Motor neuron (in vitro differentiated cells): ENCODE measurements around the gene AMT. TPM values are rescaled to one million over a fixed set of nuclear protein-coding genes. Genes with fewer than 3 reads are reported as not detected.

ENCODE experiments used
- ATAC-seq, 8 experiments: fragments of 200-7000 bp; cut with Tn5 transposase; replicated peaks in 6 of 8; 2 replicates each; pipeline ENCODE4 v1.8.0; 2021; ENCODE audit warnings: mild to moderate bottlenecking in 8 of 8, moderate library complexity in 8 of 8
- H3K27ac ChIP-seq, 2 donors: fragments of 250-450 bp; sonication (Bioruptor Pico); 2 replicates each; pipeline ENCODE4 v1.9.0; 2021; ENCODE audit warnings: antibody characterized with exemption in 2 of 2, mild to moderate bottlenecking in 2 of 2, moderate library complexity in 1 of 2
- H3K4me1 ChIP-seq, 2 donors: fragments of 250-450 bp; sonication (Bioruptor Pico); replicated peaks in 1 of 2; 2 replicates each; pipeline ENCODE4 v1.6.1; 2021; ENCODE audit warnings: antibody characterized with exemption in 2 of 2, mild to moderate bottlenecking in 2 of 2, moderate library complexity in 1 of 2
- H3K4me3 ChIP-seq, 5 donors: fragments of 250-450 bp; sonication (Bioruptor Pico); 2 replicates each; pipeline ENCODE4 v1.9.0; 2021; ENCODE audit warnings: antibody characterized with exemption in 5 of 5, mild to moderate bottlenecking in 5 of 5, moderate library complexity in 4 of 5
- WGBS, 10 experiments: fragments of 450-650 bp; shearing (Covaris generic); methylation state at CpG; one replicate each; pipeline ENCODE4 v1.0.0; 2022; 5-methylcytosine and 5-hydroxymethylcytosine counted together
- in situ Hi-C, 9 experiments: fragments of 400-800 bp; cut with MboI; loops; one replicate each; pipeline ENCODE4 v1.15.0; 2021; ENCODE audit warnings: low sequenced_read_pairs in 9 of 9, low pct_unique_long_range_greater_than_20kb in 2 of 9; ENCODE audit not compliant: unreplicated experiment in 9 of 9
- total RNA-seq, 8 experiments: library from RNA; unstranded; fragments of 300-600 nt; gene quantifications; 2 replicates each; pipeline versions ENCODE4 v1.2.3 to v1.2.4, GENCODE V29; 2022

The AMT gene
- total RNA-seq, 8 experiments from 2014 or later: 2.4 to 16.1 (median 11.4) TPM

GRCh38 chr3:49370585-49371290 lies 51.5 kb downstream of the AMT start:
- in situ Hi-C loops: no loop called here
- H3K4me1 ChIP-seq: no peaks in the 10 kb centered on the region
- no peak overlapping the region for H3K27ac ChIP-seq
- WGBS, 10 experiments: 51 to 100% (median 92%) methylated on average over 1 to 5 of the region's 6 CpGs; no CpG with 5 or more reads in 3 of the 10 experiments
- ATAC-seq: no peak
- H3K4me3 ChIP-seq: no peak overlapping the region

Other genes with a start within 250 kb of the AMT start
- gene C3orf62, start 145.2 kb downstream of the AMT start, total RNA-seq: 10 to 100 TPM in 1 of 8 experiments, 1 to 10 TPM in 7; 1.7 to 12.6 (median 5.0) TPM
- gene USP4, start 82.4 kb downstream of the AMT start, total RNA-seq: 10 to 100 TPM; 14.5 to 56.9 (median 20.0) TPM
- 100 to 1,000 TPM; 101 to 243 (median 153) TPM for gene GPX1, start 64.1 kb downstream of the AMT start, total RNA-seq
- 100 to 1,000 TPM in 6 of 8 experiments, 10 to 100 TPM in 2; 80.9 to 295 (median 201) TPM for gene RHOA, start 10.5 kb downstream of the AMT start, total RNA-seq
- gene TCTA, start 10.1 kb downstream of the AMT start, total RNA-seq: 10 to 100 TPM in 7 of 8 experiments, 1 to 10 TPM in 1; 8.0 to 30.7 (median 20.2) TPM
- 10 to 100 TPM in 7 of 8 experiments, 1 to 10 TPM in 1; 4.1 to 20.1 (median 15.5) TPM for gene NICN1, start 6.9 kb upstream of the AMT start, total RNA-seq
- 10 to 100 TPM; 21.6 to 69.1 (median 37.5) TPM for gene DAG1, start 47.8 kb upstream of the AMT start, total RNA-seq
- 10 to 100 TPM in 1 of 8 experiments, 1 to 10 TPM in 6, under 1 TPM in 1; 0.31 to 12.6 (median 6.9) TPM for gene BSN, start 132.0 kb upstream of the AMT start, total RNA-seq